Stomach (tissue), 9 donors: ENCODE measurements around the gene ZNF599. TPM values are rescaled to one million over a fixed set of nuclear protein-coding genes. Genes with fewer than 3 reads are reported as not detected.

Experiments used
- DNase-seq, 2 donors: peaks; one replicate each; pipeline versions ENCODE4 v3.0.0 to v3.0.0-alpha.2; 2013 to 2019
- H3K27ac ChIP-seq, 5 donors: fragments of 200-600 bp in 4 of 5; sonication (generic) in 4 of 5; one replicate each; pipeline ENCODE4 v1.5.1; 2013 to 2019; ENCODE audit warnings: mild to moderate bottlenecking in 1 of 5, moderate library complexity in 1 of 5
- H3K27me3 ChIP-seq, 3 donors: fragments of 200-600 bp; sonication (generic); one replicate each; pipeline ENCODE4 v1.5.1; 2017 to 2019; ENCODE audit warnings: mixed run types in 1 of 3
- H3K36me3 ChIP-seq, 4 donors: fragments of 200-600 bp; sonication (generic); 1 replicate in 3 of 4; 2 replicates in 1 of 4; pipeline ENCODE4 v1.5.1; 2016 to 2019
- H3K4me1 ChIP-seq, 4 donors: fragments of 200-600 bp; sonication (generic); one replicate each; pipeline ENCODE4 v1.5.1; 2016 to 2019
- H3K4me3 ChIP-seq, 4 donors: fragments of 200-600 bp; sonication (generic) in 3 of 4; one replicate each; pipeline ENCODE4 v1.5.1; 2016 to 2019; ENCODE audit warnings: mild to moderate bottlenecking in 1 of 4
- H3K9me3 ChIP-seq, 4 donors: fragments of 200-600 bp; sonication (generic); one replicate each; pipeline ENCODE4 v1.5.1; 2016 to 2019
- EP300 ChIP-seq: sonication (generic); formaldehyde crosslinking; IDR thresholded peaks from one replicate; pipeline ENCODE4 v1.6.1; 2017; ENCODE audit warnings: antibody characterized with exemption
- POLR2A ChIP-seq, 4 donors: fragments of 450-650 bp; IDR thresholded peaks; one replicate each; pipeline ENCODE4 v1.6.1; 2016; ENCODE audit warnings: antibody characterized with exemption in 4 of 4, control low read depth in 2 of 4, mild to moderate bottlenecking in 1 of 4, moderate library complexity in 1 of 4
- POLR2AphosphoS5 ChIP-seq, 3 donors: sonication (generic); formaldehyde crosslinking; IDR thresholded peaks; one replicate each; pipeline ENCODE4 v1.6.1; 2016; ENCODE audit warnings: antibody characterized with exemption in 3 of 3
- WGBS, 5 donors: extraction: QIAGEN DNeasy Blood & Tissue Kit in 3 of 5; methylation state at CpG; one replicate each; pipeline versions ENCODE4 v1.1.5 to v1.1.7; 2013 to 2018; 5-methylcytosine and 5-hydroxymethylcytosine counted together
- intact Hi-C: fragments of 100-400 bp; cut with DNase I; formaldehyde crosslinking; loops from one replicate; pipeline ENCODE4 v1.15.1; 2023; ENCODE audit warnings: low total_unique reads
- polyA plus RNA-seq, 3 donors: library from polyadenylated mRNA; stranded (reverse); fragments of 200-250 nt; gene quantifications; one replicate each; pipeline ENCODE4 v1.2.3, GENCODE V29; 2013
- total RNA-seq, 5 donors: library from RNA; depleted of rRNA; stranded (reverse); fragments of >200 nt; gene quantifications; one replicate each; pipeline versions ENCODE4 v1.1.0 to v1.2.3, GENCODE V29; 2014 to 2016
- TF ChIP-seq, protein P1 (sequence below), 7 experiments: fragments of 450-650 bp in 4 of 7; fragments of 200-600 bp in 3 of 7; sonication (generic) in 3 of 7; IDR thresholded peaks; one replicate each; pipeline ENCODE4 v1.5.1; 2016 to 2019; ENCODE audit warnings: antibody characterized with exemption in 7 of 7, control low read depth in 2 of 7, mild to moderate bottlenecking in 1 of 7
- donor health status: healthy with polysubstance abuse.
- donor health status: Bipolar disorder and iron deficiency.
- donor health status: healthy.

The ZNF599 gene
- total and polyA plus RNA-seq, 8 donors, result 0.58 to 6.7 (median 4.5) TPM; not detected in 1

GRCh38 chr19:34793565-34793964 is 20.6 kb upstream of the ZNF599 start:
- no peak overlapping the region for H3K27ac ChIP-seq
- intact Hi-C loops, result no loop called here
- no peak overlapping the region for H3K4me3 ChIP-seq
- H3K27me3 ChIP-seq, result no peaks in the 10 kb centered on the region
- H3K36me3 ChIP-seq, result no peaks in the 10 kb centered on the region
- no peaks in the 10 kb centered on the region for H3K4me1 ChIP-seq
- TF ChIP-seq POLR2AphosphoS5 (IDR thresholded peaks at IDR 0.05) (no peak), EP300 (no peak), POLR2A (IDR thresholded peaks at IDR 0.05) (no peak)
- TF ChIP-seq, protein P1, sequence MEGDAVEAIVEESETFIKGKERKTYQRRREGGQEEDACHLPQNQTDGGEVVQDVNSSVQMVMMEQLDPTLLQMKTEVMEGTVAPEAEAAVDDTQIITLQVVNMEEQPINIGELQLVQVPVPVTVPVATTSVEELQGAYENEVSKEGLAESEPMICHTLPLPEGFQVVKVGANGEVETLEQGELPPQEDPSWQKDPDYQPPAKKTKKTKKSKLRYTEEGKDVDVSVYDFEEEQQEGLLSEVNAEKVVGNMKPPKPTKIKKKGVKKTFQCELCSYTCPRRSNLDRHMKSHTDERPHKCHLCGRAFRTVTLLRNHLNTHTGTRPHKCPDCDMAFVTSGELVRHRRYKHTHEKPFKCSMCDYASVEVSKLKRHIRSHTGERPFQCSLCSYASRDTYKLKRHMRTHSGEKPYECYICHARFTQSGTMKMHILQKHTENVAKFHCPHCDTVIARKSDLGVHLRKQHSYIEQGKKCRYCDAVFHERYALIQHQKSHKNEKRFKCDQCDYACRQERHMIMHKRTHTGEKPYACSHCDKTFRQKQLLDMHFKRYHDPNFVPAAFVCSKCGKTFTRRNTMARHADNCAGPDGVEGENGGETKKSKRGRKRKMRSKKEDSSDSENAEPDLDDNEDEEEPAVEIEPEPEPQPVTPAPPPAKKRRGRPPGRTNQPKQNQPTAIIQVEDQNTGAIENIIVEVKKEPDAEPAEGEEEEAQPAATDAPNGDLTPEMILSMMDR (IDR thresholded peaks at IDR 0.05), result no peak
- DNase-seq, result no peak
- WGBS, 5 donors, result 50 to 68% (median 65%) methylated on average over 3 of the region's 3 CpGs
- peaks cover 0 to 25% (median 0%) of the 10 kb centered on the region in 4 donors for H3K9me3 ChIP-seq

DNA sequence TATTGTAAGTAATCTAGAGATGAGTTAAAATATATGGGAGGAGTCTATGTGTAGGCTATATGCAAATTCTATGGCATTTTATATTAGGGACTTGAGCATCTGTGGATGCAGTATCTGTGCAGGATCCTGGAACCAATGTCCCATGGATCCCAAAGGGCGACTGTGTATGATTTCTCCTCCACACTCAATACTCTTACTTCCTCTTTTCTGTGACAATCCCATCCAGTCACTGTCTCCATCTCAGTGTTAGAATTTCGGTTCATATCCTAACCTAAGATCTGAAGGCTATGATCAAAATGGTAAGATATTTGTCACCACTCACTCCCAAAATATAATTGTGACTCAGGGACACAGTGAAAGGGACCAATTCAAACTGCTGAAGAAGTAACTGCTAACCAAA is 15.1 kb upstream of the ZNF599 start:
- H3K4me1 ChIP-seq, result no peaks in the 10 kb centered on the region
- intact Hi-C loops, result no loop called here
- H3K4me3 ChIP-seq, result no peak overlapping the region
- no peaks in the 10 kb centered on the region for H3K27me3 ChIP-seq
- TF ChIP-seq EP300, result no peak
- no peak for TF ChIP-seq POLR2AphosphoS5 (IDR thresholded peaks at IDR 0.05)
- no peak for TF ChIP-seq POLR2A (IDR thresholded peaks at IDR 0.05)
- TF ChIP-seq, protein P1 (IDR thresholded peaks at IDR 0.05), result no peak
- no peak for DNase-seq
- H3K36me3 ChIP-seq, result no peaks in the 10 kb centered on the region
- 59 to 68% (median 63%) methylated on average over 2 of the region's 2 CpGs for WGBS, 5 donors
- H3K27ac ChIP-seq, result no peak overlapping the region
- peaks cover 0 to 5% (median 0%) of the 10 kb centered on the region in 4 donors for H3K9me3 ChIP-seq

GRCh38 chr19:34787059-34787824 is 14.2 kb upstream of the ZNF599 start:
- H3K4me3 ChIP-seq, result no peak overlapping the region
- no peaks in the 10 kb centered on the region for H3K27me3 ChIP-seq
- WGBS, 5 donors, result 63 to 66% (median 63%) methylated on average over 3 of the region's 3 CpGs
- no peaks in the 10 kb centered on the region for H3K36me3 ChIP-seq
- H3K27ac ChIP-seq, result no peak overlapping the region
- peaks cover 0 to 5% (median 0%) of the 10 kb centered on the region in 4 donors for H3K9me3 ChIP-seq
- no peaks in the 10 kb centered on the region for H3K4me1 ChIP-seq
- DNase-seq, result no peak
- TF ChIP-seq, protein P1 (IDR thresholded peaks at IDR 0.05), result no peak
- TF ChIP-seq POLR2A (IDR thresholded peaks at IDR 0.05), result no peak
- TF ChIP-seq EP300, result no peak
- no peak for TF ChIP-seq POLR2AphosphoS5 (IDR thresholded peaks at IDR 0.05)
- intact Hi-C loops, result no loop called here

DNA sequence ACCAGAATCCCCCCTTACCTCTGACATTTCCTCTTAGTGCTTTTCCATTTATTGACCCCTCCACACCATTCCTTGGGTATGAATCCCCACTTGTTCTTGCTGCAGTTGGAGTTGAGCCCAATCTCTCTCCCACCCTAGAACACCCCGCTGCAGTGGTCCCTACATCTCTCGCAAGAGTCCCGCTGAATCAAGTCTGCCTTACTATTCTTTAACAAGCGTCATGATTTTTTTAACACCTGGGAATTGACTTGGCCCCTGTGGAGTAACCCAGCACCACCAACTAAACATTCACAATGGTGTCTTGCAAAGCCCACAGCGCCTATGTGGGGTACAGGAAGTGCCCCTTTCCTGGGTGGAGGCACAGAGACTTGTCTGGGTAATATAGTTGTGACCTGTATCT is 13.2 kb upstream of the ZNF599 start:
- intact Hi-C loops, result no loop called here

More for the DNA sequence above, 13.2 kb upstream of the ZNF599 start:
- Histone ChIP-seq H3K27ac (no peak overlapping the region), H3K36me3 (no peaks in the 10 kb centered on the region), H3K9me3 (no peaks in the 10 kb centered on the region), H3K4me1 (no peaks in the 10 kb centered on the region), H3K4me3 (no peak overlapping the region), H3K27me3 (no peaks in the 10 kb centered on the region)
- no peak for TF ChIP-seq EP300
- no peak for TF ChIP-seq POLR2A (IDR thresholded peaks at IDR 0.05)
- no peak for TF ChIP-seq POLR2AphosphoS5 (IDR thresholded peaks at IDR 0.05)
- TF ChIP-seq, protein P1 (IDR thresholded peaks at IDR 0.05), result no peak
- no peak for DNase-seq
- WGBS, 5 donors, result 68 to 84% (median 73%) methylated on average over 5 of the region's 5 CpGs
